Osteoblast (primary cell): ENCODE measurements around the gene SYT6. TPM values are rescaled to one million over a fixed set of nuclear protein-coding genes. Genes with fewer than 3 reads are reported as not detected.

Source experiments
- DNase-seq: peaks from one replicate; pipeline ENCODE4 v3.0.0; 2011; ENCODE audit warnings: low spot score, mixed read lengths; ENCODE audit not compliant: insufficient read length; ENCODE audit errors: missing footprints
- H2AFZ ChIP-seq: 2 replicates; pipeline ENCODE4 v1.6.0; 2011; ENCODE audit warnings: mild to moderate bottlenecking, low read length
- H3K27ac ChIP-seq: 2 replicates; pipeline ENCODE4 v1.5.1; 2011; ENCODE audit warnings: mild to moderate bottlenecking, low read depth, low read length, moderate library complexity
- H3K27me3 ChIP-seq: 2 replicates; pipeline ENCODE4 v1.6.0; 2012; ENCODE audit warnings: mild to moderate bottlenecking, control low read depth, inconsistent platforms, low read length, moderate library complexity; ENCODE audit not compliant: insufficient read depth
- H3K36me3 ChIP-seq: 2 replicates; pipeline ENCODE4 v1.5.1; 2011; ENCODE audit warnings: mild to moderate bottlenecking, low read length, control low read depth, moderate library complexity; ENCODE audit not compliant: insufficient read depth
- H3K4me1 ChIP-seq: 2 replicates; pipeline ENCODE4 v1.5.1; 2011; ENCODE audit warnings: mild to moderate bottlenecking, low read length, control low read depth, moderate library complexity; ENCODE audit not compliant: insufficient read depth
- H3K4me2 ChIP-seq: 2 replicates; pipeline ENCODE4 v1.6.0; 2011; ENCODE audit warnings: mild to moderate bottlenecking, low read length; ENCODE audit not compliant: insufficient read depth
- H3K4me3 ChIP-seq: fragments of 200-600 bp; sonication (generic); 3 replicates; pipeline ENCODE4 v1.5.1; 2012; ENCODE audit warnings: mild to moderate bottlenecking, low read length, inconsistent platforms; ENCODE audit not compliant: insufficient read depth
- H3K79me2 ChIP-seq: 2 replicates; pipeline ENCODE4 v1.6.0; 2012; ENCODE audit warnings: mild to moderate bottlenecking, low read length, control low read depth, inconsistent platforms; ENCODE audit not compliant: insufficient read depth
- H3K9me3 ChIP-seq: 2 replicates; pipeline ENCODE4 v1.5.1; 2011; ENCODE audit warnings: low read depth, low read length, control low read depth
- H4K20me1 ChIP-seq: 2 replicates; pipeline ENCODE4 v1.6.0; 2012; ENCODE audit warnings: mild to moderate bottlenecking, low read length, control low read depth; ENCODE audit not compliant: insufficient read depth
- total RNA-seq: library from RNA; depleted of rRNA; stranded (reverse); fragments of >200 nt; gene quantifications from 2 replicates; pipeline ENCODE4 v1.2.3, GENCODE V29; 2012
- TF ChIP-seq, protein P1 (sequence below): IDR thresholded peaks from 2 replicates; pipeline ENCODE4 v1.5.1; 2011; ENCODE audit warnings: mild to moderate bottlenecking, low read depth, low read length, moderate library complexity; ENCODE audit errors: extremely low read depth

Gene SYT6
- total RNA-seq, 1 donor, result 0.36 TPM

DNA sequence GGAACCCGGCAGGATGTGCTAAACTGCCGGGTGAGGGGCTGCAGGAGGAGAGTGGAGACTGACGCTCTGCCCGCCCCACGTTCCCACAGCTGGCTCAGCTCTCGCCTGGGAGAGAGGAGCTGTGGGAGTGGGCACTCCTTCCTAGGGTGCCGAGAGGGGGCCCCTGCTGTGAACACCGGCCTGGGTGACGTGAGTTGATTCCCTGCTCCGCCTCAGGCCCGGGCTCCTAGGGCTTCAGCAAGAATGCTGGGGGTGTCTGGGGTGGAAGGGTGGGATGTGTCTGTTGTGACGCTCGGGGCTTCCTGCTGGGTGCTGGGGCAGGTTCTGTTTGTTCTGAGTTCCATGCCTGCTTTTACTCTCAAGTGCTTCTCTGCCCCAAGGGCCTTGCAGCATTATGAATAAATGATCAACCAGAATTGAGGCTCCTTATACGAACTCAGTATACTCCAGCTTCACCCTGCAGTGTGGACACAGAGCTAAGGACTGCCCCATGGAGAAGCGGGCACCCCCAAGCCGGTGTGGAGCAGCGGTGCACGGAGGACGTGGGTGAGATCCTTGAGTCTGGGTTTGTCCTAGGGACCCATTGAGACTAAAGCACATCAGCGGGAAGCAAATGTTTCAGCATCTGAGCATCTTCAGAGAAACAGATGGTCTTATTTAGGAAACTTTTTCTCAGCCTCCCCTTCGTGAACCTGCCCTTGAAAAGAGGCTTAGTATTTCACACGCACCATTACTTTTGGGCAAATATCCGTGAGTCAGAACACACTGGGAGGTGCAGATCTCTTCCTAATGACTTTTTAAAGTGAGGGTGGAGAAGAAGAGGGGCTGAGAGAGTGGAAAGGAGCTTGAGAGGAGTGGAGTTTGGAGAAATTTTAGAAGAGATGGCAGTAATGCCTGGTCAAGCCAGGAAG lies 41.7 kb downstream of the SYT6 start:
- no peak overlapping the region for H3K4me3 ChIP-seq
- H3K4me2 ChIP-seq, result no peak overlapping the region
- peak; percentile 57 for DNase-seq
- H3K4me1 ChIP-seq, result no peaks in the 10 kb centered on the region
- H3K36me3 ChIP-seq, result no peaks in the 10 kb centered on the region
- H3K9me3 ChIP-seq, result no peaks in the 10 kb centered on the region
- no peak overlapping the region for H2AFZ ChIP-seq
- H3K27ac ChIP-seq, result no peak overlapping the region
- no peaks in the 10 kb centered on the region for H3K79me2 ChIP-seq
- TF ChIP-seq, protein P1, sequence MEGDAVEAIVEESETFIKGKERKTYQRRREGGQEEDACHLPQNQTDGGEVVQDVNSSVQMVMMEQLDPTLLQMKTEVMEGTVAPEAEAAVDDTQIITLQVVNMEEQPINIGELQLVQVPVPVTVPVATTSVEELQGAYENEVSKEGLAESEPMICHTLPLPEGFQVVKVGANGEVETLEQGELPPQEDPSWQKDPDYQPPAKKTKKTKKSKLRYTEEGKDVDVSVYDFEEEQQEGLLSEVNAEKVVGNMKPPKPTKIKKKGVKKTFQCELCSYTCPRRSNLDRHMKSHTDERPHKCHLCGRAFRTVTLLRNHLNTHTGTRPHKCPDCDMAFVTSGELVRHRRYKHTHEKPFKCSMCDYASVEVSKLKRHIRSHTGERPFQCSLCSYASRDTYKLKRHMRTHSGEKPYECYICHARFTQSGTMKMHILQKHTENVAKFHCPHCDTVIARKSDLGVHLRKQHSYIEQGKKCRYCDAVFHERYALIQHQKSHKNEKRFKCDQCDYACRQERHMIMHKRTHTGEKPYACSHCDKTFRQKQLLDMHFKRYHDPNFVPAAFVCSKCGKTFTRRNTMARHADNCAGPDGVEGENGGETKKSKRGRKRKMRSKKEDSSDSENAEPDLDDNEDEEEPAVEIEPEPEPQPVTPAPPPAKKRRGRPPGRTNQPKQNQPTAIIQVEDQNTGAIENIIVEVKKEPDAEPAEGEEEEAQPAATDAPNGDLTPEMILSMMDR, result no peak
- no peaks in the 10 kb centered on the region for H4K20me1 ChIP-seq
- H3K27me3 ChIP-seq, result peaks cover 3% of the 10 kb centered on the region

DNA sequence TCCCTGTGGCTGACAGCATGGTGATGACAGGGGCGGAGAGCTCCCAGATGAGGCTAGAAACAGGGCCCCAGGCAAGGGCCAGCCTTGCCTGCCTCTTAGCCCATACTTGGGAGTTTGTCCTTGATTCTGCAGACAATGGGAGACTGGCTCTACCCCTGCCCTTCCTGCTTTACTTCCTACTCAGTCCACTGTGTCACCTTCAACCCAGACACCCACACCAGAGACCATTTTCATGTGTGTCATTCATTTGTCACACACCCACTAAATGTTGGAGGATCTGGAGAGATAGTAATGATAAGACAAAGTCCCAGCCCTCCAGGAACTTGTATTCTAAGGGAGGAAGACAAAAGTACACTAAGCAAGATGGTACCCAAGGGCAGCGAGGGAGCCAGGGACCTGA lies 43.7 kb downstream of the SYT6 start:
- Histone ChIP-seq H3K36me3 (no peaks in the 10 kb centered on the region), H3K9me3 (no peaks in the 10 kb centered on the region), H2AFZ (no peak overlapping the region), H3K79me2 (no peaks in the 10 kb centered on the region), H3K4me3 (no peak overlapping the region), H4K20me1 (no peaks in the 10 kb centered on the region), H3K4me2 (no peak overlapping the region), H3K27ac (no peak overlapping the region), H3K4me1 (no peaks in the 10 kb centered on the region), H3K27me3 (peaks cover 3% of the 10 kb centered on the region)
- no peak for DNase-seq
- TF ChIP-seq, protein P1, result no peak

DNA sequence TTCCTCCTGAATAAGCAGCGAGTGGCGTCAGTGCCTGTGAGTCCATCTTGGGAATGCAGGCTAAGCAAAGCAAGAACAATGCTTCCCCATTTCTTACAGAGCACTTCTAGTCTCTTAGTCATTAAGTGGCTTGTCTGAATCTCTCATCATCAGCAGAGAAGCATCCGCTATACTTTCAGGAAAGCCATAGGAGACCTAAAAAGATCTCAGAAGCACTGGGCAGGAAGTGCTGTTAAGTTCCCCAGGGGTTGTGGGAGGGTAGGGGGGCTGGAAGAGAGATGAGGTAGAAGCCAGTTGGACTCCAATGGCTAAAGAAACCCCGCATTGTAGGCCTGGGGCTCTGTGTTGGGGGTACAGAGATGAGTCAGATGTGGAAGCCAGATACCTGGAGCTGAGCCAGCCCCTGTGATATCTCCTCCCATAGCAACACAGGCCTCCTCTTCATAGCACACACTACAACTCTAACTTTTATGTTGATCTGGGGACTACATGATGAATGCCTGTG lies 44.9 kb downstream of the SYT6 start:
- no peak for DNase-seq

More for the DNA sequence above, 44.9 kb downstream of the SYT6 start:
- Histone ChIP-seq H3K27me3 (peaks cover 6% of the 10 kb centered on the region), H3K79me2 (no peaks in the 10 kb centered on the region), H3K27ac (no peak overlapping the region), H3K9me3 (no peaks in the 10 kb centered on the region), H3K4me1 (no peaks in the 10 kb centered on the region), H3K4me3 (no peak overlapping the region), H4K20me1 (no peaks in the 10 kb centered on the region), H2AFZ (no peak overlapping the region), H3K36me3 (no peaks in the 10 kb centered on the region), H3K4me2 (no peak overlapping the region)
- TF ChIP-seq, protein P1, result no peak
